ENCODE results near the gene TUBA1C. TPM values are rescaled to one million over a fixed set of nuclear protein-coding genes. Genes with fewer than 3 reads are reported as not detected.

TUBA1C gene
- total and polyA plus RNA-seq, 2 of the 8 experiments (the other 6 are each of a cell fraction or from before 2014, with no cell fraction given): 504 to 3,101 TPM

- no peak overlapping the region for H3K4me3 ChIP-seq (ENCODE audit: extremely low read depth in 1 of 4, insufficient read depth in 2 of 4, low read depth in 3 of 4, low read length in 4 of 4)
- FAIRE-seq: no peak
These were observed 37.2 kb upstream of the TUBA1C start for GRCh38 chr12:49227713-49228112.

More at GRCh38 chr12:49227713-49228112, 37.2 kb upstream of the TUBA1C start:
- H3K79me2 ChIP-seq (ENCODE audit: control insufficient read depth in 1 of 2, insufficient read depth in 2 of 2, low read length in 2 of 2): no peaks in the 10 kb centered on the region
- ChIA-PET POLR2A (ENCODE audit: partially characterized antibody) (interaction anchor here (0.6 to 1.8 kb wide), 2 partner anchors 12 to 37 kb away, joined by 3 to 5 read pairs; partner anchors contain the start of gene TUBA1C), CTCF (ENCODE audit: partially characterized antibody) (no interaction called here)
- H3K23ac ChIP-seq (ENCODE audit: insufficient read length): no peak overlapping the region
- no peak overlapping the region for H3K4ac ChIP-seq (replicated peaks; ENCODE audit: insufficient read length, low read depth, low read length)
- peaks cover 0 to 4% (median under 1%) of the 10 kb centered on the region in 4 experiments; a peak in 3 of 7 replicates for H3K4me1 ChIP-seq (replicated peaks in 1 of 4; ENCODE audit: control insufficient read depth in 3 of 4, insufficient read depth in 4 of 4, low read length in 3 of 4)
- H2BK15ac ChIP-seq (ENCODE audit: low read length): no peak overlapping the region
- no peaks in the 10 kb centered on the region for H4K20me1 ChIP-seq (replicated peaks in 1 of 2; ENCODE audit: control insufficient read depth in 1 of 2, insufficient read depth in 2 of 2, low read length in 2 of 2)
- H4K91ac ChIP-seq (replicated peaks; ENCODE audit: insufficient read length, low read length): no peak overlapping the region
- no peak for TF ChIP-seq CHD2 (IDR thresholded peaks at IDR 0.05; ENCODE audit: low read length)
- no peak for TF ChIP-seq CREB1 (IDR thresholded peaks at IDR 0.05)
- no peak for TF ChIP-seq EGR1 (IDR thresholded peaks at IDR 0.05; ENCODE audit: borderline replicate concordance, low read depth, low read length)
- TF ChIP-seq RBBP5 (IDR thresholded peaks at IDR 0.05; ENCODE audit: borderline replicate concordance, low read depth, low read length): no peak
- TF ChIP-seq ZNF274 (IDR thresholded peaks at IDR 0.05; ENCODE audit: borderline replicate concordance, extremely low read depth, low read length): no peak
- H3K9me3 ChIP-seq (ENCODE audit: insufficient read depth in 2 of 2, low read depth in 1 of 2, low read length in 1 of 2): no peaks in the 10 kb centered on the region
- no peak overlapping the region for H4K5ac ChIP-seq (ENCODE audit: insufficient read length, low read depth, low read length)
- H3K27ac ChIP-seq (ENCODE audit: low read depth, low read length): no peak overlapping the region
- H2BK20ac ChIP-seq (ENCODE audit: low read length): no peak overlapping the region
- WGBS, 2 experiments (ENCODE audit: extremely low coverage in 1 of 2, insufficient coverage in 1 of 2, insufficient read length in 1 of 2, insufficient replicate concordance in 2 of 2, low coverage in 1 of 2, low lambda C conversion rate in 2 of 2, missing lambda C conversion rate in 1 of 2): 83% methylated on average over 3 of the region's 3 CpGs; no CpG with 5 or more reads in 1 of the 2 experiments
- no peak overlapping the region for H2BK5ac ChIP-seq (ENCODE audit: low read depth, low read length)
- H3K56ac ChIP-seq (replicated peaks; ENCODE audit: insufficient read length, low read depth, low read length): no peak overlapping the region
- no peak overlapping the region for H2BK12ac ChIP-seq (ENCODE audit: low read depth, low read length)
- no peaks in the 10 kb centered on the region for H3K79me1 ChIP-seq (ENCODE audit: low read depth, low read length)
- no peaks in the 10 kb centered on the region for H3K23me2 ChIP-seq (ENCODE audit: low read depth, low read length)
- H2AK5ac ChIP-seq (ENCODE audit: low read depth, low read length): no peak overlapping the region
- H2BK120ac ChIP-seq (replicated peaks; ENCODE audit: low read depth, low read length): no peak overlapping the region
- H3K18ac ChIP-seq (ENCODE audit: extremely low read depth, low read length): no peak overlapping the region
- no peak overlapping the region for H3K9ac ChIP-seq (replicated peaks in 1 of 4; ENCODE audit: extremely low read depth in 1 of 4, low read depth in 3 of 4, low read length in 3 of 4)
- DNase-seq (ENCODE audit: low read depth in 1 of 2, low spot score in 2 of 2): no peak
- H3K14ac ChIP-seq (ENCODE audit: insufficient read length): no peak overlapping the region
- H3K36me3 ChIP-seq (ENCODE audit: control insufficient read depth in 2 of 4, insufficient read depth in 4 of 4, low read length in 3 of 4): no peaks in the 10 kb centered on the region
- H3K27me3 ChIP-seq (replicated peaks in 1 of 4; ENCODE audit: control insufficient read depth in 3 of 4, extremely low read depth in 1 of 4, insufficient read depth in 3 of 4, low read length in 3 of 4): no peaks in the 10 kb centered on the region
- H4K8ac ChIP-seq (ENCODE audit: extremely low read depth, insufficient read depth, low read length): no peak overlapping the region
- H2AFZ ChIP-seq (ENCODE audit: low read length): no peak overlapping the region
- no peak overlapping the region for H3K4me2 ChIP-seq (ENCODE audit: insufficient read depth in 1 of 2, low read depth in 2 of 2, low read length in 2 of 2)

All from H1 (cell line).